Activated CD4-positive, CD25-positive, alpha-beta regulatory T cell (primary cell): ENCODE results near the gene IL1F10.

Source experiments
- DNase-seq, 4 experiments: peaks; one replicate each; lab custom pipeline; 2025; lab: John Stamatoyannopoulos, UW

IL1F10 gene

GRCh38 chr2:113058998-113059960, 8.5 kb upstream of the IL1F10 start, which contains the start of gene IL36RN:
IL36RN (plus strand) TSS chr2:113059198; CDS start chr2:113059439, 241 bp downstream.
- no peak for DNase-seq

GRCh38 chr2:113060396-113060795, 7.4 kb upstream of the IL1F10 start:
- no peak for DNase-seq

DNA sequence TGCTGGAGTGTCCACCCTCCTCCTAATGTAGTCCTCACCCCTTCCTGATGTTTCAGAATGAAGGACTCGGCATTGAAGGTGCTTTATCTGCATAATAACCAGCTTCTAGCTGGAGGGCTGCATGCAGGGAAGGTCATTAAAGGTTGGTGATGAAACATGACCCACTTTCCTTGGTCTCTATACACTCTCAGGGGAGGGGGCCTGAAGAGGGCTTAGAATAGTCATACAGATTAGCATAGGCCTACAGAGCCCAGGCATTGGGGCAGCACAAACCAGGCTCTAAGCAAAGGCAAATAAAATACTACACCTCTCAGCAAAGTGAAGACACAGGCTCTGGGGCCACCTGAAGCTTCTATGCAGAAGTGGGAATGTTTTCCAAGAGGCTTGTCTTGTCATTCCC, 7.0 kb upstream of the IL1F10 start:
- DNase-seq: no peak

DNA sequence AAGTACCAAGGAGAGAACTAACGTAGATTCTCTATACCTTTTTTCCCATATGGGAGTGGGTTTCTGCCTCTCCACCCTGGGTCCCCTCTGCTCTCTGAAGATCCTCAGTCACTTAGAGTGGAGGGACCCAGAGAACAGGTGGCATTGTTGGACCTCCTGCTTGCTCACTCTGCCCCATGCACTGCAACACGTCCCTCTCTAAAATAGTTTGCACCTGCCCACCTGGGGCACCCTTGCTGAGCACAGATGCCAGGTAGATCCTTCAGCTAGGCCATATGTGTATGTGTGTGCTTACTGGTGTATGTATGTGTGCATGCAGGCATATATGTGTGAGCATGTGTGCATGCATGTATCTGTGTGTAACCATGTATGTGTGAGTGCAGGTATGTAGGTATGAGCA, 6.5 kb upstream of the IL1F10 start:
- no peak for DNase-seq

GRCh38 chr2:113061896-113062770, 5.6 kb upstream of the IL1F10 start:
- DNase-seq: no peak

DNA sequence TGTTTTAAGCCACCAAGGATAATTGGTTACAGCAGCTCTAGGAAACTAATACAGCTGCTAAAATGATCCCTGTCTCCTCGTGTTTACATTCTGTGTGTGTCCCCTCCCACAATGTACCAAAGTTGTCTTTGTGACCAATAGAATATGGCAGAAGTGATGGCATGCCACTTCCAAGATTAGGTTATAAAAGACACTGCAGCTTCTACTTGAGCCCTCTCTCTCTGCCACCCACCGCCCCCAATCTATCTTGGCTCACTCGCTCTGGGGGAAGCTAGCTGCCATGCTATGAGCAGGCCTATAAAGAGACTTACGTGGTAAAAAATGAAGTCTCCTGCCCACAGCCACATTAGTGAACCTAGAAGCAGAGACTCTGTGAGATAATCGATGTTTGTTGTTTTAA, 3.5 kb upstream of the IL1F10 start:
- DNase-seq: no peak

GRCh38 chr2:113064898-113065297, 2.9 kb upstream of the IL1F10 start:
- no peak for DNase-seq

GRCh38 chr2:113068249-113068648, 479 bp downstream of the IL1F10 start:
- no peak for DNase-seq

- no peak for DNase-seq
Measured at GRCh38 chr2:113068706-113069485, 1.1 kb downstream of the IL1F10 start.

- no peak for DNase-seq
Measured at GRCh38 chr2:113069676-113070605, 2.2 kb downstream of the IL1F10 start.

GRCh38 chr2:113070606-113070975, 2.8 kb downstream of the IL1F10 start:
- DNase-seq: no peak

- no peak for DNase-seq
Measured at GRCh38 chr2:113072584-113072983, 4.8 kb downstream of the IL1F10 start.

GRCh38 chr2:113073325-113073834, 5.6 kb downstream of the IL1F10 start:
- DNase-seq: no peak

DNA sequence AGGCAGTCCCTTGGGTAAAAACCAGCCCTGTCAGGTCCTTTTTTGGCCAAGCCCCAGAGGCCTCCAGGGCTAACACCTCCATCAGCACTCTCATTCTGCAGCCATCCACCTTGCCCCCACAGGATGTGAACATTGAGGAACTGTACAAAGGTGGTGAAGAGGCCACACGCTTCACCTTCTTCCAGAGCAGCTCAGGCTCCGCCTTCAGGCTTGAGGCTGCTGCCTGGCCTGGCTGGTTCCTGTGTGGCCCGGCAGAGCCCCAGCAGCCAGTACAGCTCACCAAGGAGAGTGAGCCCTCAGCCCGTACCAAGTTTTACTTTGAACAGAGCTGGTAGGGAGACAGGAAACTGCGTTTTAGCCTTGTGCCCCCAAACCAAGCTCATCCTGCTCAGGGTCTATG, 7.3 kb downstream of the IL1F10 start:
- DNase-seq: no peak

- no peak for DNase-seq
Measured at GRCh38 chr2:113075600-113075999, 7.8 kb downstream of the IL1F10 start.

GRCh38 chr2:113076954-113077669, 9.3 kb downstream of the IL1F10 start:
- DNase-seq: no peak

DNA sequence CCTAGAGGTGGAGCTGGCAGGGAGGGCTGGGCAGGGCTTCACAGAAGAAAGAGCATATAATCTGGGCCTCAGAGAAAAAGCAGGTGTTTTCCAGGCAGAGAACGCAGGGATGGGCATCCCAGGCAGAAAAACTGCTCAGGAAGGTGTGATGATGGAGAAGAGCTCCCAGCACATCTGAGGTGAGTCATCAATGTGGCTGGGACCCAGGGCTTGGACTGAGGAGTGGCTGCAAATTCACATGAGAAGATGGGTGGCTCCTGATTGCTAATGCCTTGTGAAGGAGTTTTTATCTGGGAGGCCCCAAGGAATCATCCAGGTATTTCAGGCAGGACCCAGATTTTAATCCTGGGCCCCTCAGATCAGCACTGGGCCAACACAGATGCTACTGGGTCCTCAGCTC, 10.2 kb downstream of the IL1F10 start:
- no peak for DNase-seq

- DNase-seq: no peak
Measured at GRCh38 chr2:113078350-113078839, 10.6 kb downstream of the IL1F10 start.

- DNase-seq: no peak
Measured at GRCh38 chr2:113079131-113079530, 11.4 kb downstream of the IL1F10 start.

DNA sequence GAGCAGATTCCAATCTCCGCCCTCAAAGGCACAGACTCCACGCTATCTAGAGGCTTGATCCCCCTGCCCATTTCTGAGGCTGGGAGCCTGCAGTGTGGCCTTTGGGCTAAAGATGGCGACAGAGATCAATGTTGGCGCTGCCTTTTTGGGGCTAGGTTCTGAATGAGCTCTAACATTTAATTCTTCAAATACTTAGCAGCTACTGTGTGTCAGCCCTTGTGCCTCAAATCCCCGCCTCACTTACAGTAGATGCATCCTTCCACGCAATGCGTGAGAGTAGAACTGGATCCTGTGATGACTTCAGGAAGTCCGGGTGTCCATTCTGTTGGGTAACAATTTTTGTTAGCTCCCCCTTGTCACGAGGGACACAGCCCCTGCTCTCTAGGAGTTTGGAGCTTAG, 12.4 kb downstream of the IL1F10 start:
- peak in 2 of 4 experiments; percentile 21 to 46 for DNase-seq
